NOMO-1 (cell line): Measurements from ENCODE around the gene CXCR6.

Experiments used
- DNase-seq, 2 experiments: peaks; one replicate each; lab custom pipeline; 2025; ENCODE audit not compliant: unreplicated experiment in 2 of 2; lab: John Stamatoyannopoulos, UW

The CXCR6 gene

DNA sequence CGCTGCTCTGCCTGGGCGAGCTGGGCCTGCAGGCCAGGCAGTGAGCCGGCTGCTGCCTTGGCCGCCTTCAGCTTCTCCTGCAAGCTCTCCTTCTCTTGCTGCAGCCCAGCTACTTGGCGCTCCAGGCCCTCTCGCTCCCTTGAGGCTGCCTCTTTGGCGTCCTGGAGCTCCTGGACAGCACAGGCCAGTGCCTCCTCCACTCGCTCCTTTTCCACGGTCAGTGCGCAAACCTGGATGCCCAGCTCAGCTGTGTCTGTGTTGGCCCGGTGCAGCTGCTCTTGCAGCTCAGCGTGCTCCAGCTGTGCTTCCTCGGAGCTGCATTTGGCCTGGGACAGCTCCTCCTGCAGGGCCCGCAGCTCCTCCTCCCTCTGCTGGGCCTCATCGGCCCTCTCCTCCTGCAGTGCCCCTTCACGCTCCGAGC, 23.1 kb downstream of the CXCR6 start:
- no peak for DNase-seq

- no peak for DNase-seq
Observed at GRCh38 chr3:45966950-45967640, 23.8 kb downstream of the CXCR6 start.

- no peak for DNase-seq
Observed at GRCh38 chr3:45967724-45968123, 24.5 kb downstream of the CXCR6 start.

DNA sequence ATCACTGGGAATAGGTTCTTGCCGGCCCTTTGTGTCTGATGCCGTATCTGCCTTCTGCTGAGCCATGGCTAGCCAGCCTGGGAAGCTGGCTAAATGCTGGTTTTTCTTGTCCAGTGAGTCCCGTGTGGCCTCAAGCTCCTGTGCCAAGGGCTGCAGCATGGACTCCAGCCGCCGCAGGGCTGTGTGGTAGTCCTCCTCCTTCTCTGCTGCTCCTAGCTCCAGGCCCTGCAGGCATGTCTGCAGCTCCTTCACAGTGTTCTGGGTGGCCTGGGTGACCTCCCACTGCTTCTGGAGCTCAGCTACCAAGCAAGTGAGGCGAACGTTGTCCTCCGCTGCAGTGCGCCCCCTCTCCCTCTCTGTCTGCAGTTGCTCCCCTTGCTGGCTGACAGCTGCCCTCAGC, 24.9 kb downstream of the CXCR6 start:
- no peak for DNase-seq

DNA sequence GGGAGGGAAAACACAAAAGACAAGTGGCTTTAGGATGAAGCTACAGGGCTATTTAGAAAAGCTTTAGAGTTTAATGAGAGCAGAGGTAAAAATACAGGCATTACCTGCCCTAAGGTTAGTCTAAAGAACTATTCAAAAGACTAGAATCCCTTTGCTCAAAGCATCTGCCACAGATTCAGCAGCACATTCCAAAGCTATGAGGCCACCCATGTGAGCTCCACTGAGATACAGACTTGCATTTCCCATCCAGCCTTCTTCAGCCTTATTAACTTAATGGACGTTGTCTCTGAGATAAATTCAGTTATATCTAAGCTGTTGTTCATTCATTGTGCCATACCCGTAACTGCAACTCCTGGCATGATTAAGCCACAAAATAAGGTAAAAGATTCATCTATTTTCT, 25.4 kb downstream of the CXCR6 start:
- DNase-seq = no peak

DNA sequence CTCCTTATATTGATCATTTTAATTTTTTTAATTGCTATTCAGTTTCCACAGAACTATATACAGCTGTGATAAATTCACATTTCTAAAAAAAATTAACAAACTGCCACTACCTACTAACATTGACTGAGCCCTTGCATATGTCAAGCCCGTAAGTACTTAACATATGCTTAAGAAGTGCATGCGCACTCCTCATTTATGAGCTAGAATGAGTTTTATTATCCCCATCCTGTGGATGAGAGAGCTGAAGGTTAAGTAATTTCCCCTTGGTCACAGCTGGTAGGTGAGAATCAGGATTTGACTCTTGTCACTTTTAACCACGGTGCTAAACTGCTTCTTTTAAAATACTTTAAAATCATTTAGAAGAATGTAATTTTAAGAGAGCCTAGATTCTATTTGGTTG, 25.9 kb downstream of the CXCR6 start:
- no peak for DNase-seq

- no peak for DNase-seq
Observed at GRCh38 chr3:45969953-45970352, 26.7 kb downstream of the CXCR6 start.

DNA sequence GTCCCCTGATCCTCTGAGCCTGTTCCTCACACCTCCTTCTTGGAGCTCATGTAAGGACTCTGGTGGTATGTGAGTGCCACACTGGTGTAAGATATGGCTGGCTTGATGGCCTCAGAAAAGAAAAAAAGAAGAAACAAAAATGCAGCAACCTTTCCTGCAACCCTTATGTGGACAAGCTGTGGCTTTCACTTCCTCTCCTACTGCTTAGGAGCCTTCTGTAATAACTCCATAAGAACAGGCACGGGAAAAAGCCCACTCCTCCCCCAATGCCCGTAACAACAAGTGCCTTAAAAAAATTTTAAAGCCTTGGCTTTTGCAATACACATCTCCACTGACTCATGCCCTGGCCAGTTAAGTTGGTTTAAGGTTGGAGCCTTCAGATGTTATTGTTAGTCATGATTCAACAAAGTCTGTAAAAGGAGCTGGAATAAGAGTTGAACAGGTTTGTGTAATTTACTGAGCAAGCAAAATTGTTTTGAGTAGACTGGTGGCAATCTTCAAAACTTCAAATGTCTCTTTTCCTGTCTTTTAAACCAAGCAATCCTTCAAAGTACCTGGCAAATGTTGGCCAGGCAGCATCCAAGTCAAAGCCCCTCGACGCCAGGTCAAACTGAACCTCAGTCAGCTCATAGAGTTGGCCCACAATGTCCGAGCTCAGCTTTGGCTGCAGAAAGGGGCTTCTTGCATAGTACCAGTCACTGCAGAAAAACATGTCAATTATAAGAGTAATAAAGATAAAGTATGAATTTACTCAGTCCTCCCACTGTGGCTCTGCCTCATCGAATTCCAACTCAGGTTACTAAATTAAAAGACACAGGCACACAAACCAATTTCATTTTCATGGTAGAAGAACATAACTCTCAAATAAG, 29.5 kb downstream of the CXCR6 start:
- peak; percentile 96 to 99 for DNase-seq

- DNase-seq = no peak
Observed at GRCh38 chr3:45974686-45975085, 31.4 kb downstream of the CXCR6 start.

DNA sequence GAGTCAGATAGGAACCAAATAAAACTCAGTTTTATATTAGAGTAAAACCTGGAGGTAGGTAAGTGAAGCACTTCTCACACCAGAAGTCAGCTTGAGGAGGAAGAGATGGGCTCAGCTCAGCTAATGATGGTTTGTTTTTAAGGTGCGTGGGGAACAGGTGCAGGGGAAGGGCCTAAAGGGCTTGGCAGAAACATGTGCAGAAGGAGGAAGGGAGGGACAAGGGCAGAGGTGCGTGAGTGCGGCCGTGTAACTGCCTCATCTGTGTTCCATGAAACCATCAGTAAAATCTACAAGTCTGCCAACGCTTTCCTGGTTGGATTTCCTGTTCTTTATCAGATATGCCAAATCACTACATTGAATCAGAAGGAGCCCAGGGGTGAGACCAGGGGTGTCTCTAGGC, 32.4 kb downstream of the CXCR6 start:
- no peak for DNase-seq

DNA sequence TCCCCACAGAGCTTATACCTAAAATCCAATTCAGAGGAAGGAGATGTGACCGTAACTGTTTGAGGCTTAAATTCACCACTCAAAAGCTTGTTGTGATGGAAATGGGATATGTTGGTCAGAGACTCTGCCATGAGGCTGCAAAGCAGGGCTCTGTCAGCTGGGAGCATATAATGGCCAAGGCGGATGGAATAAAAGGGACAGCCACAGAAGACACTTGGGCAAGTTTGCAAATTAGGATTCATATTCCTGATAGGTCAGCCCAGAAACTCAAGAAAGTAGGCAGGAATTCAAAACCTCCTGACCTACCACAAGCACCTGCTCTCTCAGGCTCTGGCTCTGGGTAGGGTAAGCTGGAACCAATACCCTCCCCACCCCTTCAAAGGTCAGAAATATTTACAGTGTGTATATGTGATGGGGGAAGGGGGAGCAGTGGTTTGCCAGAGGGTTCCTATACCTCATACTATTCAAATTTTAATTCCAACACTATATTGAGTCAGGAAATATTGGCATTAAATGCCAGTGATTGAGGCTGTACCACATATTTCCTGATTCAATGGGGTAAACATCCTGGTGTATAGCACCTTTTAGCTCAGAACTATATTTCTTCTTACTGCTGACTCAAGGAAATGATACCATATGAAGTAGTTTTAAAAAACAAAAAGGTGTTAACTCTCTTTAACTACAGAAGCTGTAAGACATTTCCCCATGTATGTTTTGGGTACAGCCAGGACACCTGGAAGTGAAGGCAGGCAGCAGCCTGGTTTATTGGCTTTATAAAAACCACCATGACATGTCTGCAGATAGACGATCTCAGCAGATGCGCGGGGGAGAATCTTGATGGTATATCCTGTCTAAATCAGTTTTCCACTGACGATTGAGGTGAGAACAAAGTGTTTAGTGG, 33.2 kb downstream of the CXCR6 start:
- no peak for DNase-seq

DNA sequence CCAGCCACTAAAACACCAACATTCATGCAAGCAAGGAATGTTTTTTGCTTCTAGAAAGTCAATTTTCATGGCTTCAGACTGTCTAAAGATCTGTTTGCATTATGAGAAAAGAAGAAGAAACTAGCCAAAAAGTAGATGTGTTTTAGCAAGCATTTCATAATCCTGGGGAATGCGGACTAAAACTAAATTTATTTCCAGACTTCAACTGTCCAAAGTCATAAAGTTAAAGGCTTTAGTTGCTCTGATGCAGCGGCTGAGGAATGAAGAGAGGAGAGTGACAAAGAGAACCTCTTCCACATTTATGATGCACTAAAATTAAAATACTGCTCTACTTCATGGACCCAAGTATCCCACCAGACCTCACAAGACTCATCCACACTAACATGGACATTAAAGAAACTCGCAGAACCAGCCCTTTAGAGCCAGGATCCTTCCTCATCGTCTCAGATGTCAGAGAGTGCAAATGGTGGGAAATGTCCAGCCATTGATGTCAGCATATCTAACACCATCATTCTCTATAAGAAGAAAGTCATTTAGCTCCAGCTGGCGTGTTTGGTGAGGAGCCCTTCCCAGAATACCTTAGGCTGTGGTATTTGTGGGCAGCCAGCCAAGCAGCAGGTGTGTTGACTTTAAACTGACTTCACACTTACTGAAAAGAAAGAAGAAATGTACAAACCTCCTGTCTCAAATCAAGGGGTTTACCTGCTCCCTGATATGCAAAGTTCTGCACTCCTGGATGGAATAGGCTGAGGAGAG, 34.9 kb downstream of the CXCR6 start:
- no peak for DNase-seq

DNA sequence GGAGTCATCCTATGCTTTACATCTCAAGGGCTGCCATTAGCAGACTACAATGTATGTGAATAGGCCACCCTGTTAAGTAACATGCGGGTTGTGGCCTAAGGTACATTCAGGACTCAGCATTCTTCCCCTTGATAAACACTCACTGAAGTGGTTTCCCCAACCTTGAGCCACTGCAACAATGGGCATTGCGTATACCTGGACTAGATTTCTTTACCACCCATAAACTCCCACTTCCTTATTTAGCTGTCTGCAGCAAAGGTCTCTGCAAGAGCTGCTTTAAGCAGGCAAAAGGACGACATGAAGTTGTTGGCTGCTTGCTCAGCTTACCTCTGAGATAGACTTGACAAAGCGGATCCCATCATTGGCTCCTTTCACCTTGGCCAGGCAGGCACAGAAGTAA, 36.1 kb downstream of the CXCR6 start:
- DNase-seq = peak; percentile 71 to 88

- DNase-seq = no peak
Observed at GRCh38 chr3:45980229-45980813, 37.1 kb downstream of the CXCR6 start.

- DNase-seq = no peak
Observed at GRCh38 chr3:45980819-45981218, 37.6 kb downstream of the CXCR6 start.

GRCh38 chr3:45981346-45982074, 38.2 kb downstream of the CXCR6 start:
- no peak for DNase-seq

GRCh38 chr3:45983770-45984169, 40.5 kb downstream of the CXCR6 start:
- no peak for DNase-seq

DNA sequence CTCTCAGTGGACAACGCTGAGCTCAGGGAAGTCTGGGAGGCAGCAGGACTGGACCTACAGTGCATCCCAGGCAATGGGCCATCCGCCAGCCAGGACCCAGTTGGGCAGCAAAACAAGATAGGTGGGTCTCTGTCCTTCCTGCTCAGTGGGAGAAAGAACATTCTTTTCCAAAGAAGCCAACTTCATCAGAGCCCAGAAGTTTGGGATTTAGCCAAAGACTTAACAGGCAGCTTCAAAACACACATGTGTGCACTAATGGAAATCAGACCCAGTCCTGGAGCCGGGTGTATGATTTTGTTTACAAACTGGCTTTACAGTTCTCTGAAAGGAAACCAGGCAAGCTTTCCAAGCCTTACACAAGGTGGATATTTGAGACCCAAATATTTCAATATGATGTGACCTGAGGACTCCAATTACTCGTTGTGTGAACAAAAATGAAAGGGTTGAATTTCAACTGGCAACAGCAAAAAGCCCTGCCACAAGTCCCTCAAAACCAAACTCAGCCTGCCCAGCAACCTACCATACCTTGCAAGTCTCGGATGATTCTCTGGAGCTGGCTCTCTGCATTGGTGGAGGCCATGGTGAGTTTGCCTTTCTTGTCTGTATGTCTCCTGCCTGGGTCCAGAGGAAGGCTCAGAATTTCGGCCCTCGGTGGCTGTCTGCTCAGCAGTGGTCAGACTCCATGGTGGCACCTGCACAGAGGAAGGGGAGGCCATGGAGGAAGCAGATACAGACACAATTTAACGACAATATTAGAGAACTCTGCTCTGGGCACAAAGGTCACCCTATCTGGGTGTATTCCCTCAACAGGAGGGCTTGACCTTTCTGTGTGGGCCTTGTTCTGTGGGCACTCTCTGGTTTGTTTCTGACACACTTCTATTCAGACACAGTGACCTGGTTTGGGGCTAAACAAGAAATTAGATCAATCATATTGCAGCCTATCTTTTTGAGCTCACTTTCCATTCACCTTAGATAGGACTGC, 41.4 kb downstream of the CXCR6 start:
- no peak for DNase-seq
